HT1080 (cell line): ENCODE results near the gene MYOCOS. TPM values are rescaled to one million over a fixed set of nuclear protein-coding genes. Genes with fewer than 3 reads are reported as not detected.

Experiments used
- DNase-seq: peaks from one replicate; pipeline ENCODE4 v3.0.0-alpha.2; 2015; ENCODE audit warnings: low read depth
- total RNA-seq: library from RNA; depleted of rRNA; stranded (reverse); fragments of >200 nt; shearing (Covaris generic); gene quantifications from 2 replicates; pipeline ENCODE4 v1.2.3, GENCODE V29; 2014

The MYOCOS gene
- total RNA-seq, 1 experiment from 2014 or later = not detected

DNA sequence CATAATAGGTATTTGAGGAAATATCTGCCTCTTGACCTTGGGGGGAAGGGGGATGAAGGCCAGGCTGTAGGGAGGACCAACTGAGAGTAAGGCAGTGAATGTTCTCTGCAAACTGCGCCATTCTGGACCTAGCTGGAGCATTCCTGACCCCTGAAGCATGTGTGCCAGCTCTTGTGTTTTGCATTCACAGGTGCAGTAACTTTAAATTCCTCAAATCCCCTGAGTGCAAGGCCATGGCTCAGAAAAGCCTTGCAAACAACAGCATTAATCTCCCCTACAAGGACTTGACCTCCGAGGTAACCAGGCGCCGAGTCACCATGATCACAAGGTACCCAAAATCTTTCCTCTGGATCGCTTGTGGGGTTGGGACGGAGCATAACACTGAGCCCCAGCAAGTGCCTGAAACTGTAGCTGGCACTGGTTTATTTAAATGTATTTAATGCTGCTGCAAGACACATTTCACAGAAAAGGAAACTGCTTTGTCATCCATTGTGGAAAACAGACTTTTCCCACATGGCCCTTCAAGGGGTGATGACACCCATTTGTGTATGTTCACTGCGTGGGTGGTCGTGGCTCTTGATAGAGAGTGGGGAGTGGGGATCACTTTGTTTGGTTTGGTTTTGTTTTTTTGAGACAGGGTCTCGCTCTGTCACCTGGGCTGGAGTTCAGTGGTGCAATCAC, 1.7 kb downstream of the MYOCOS start:
- no peak for DNase-seq

DNA sequence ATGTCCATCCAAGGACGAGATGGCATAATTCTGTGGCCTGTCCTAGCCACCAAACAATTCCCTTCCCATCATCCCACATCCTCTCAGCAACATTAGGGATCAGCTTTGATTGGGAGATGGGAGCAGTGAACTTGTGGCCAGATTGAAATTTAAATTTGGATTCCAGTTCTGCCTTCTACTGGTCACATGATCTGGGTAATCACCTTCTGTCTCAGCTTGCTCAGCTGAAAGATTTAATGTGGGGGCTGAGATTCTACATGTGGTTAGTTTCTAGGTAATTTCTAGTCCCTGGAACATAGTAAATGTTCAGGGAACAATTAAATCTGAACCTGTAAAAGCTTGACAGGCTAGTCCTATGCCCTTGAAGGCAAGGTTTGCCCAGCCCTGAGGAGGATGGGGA, 3.2 kb downstream of the MYOCOS start:
- DNase-seq = no peak

GRCh38 chr1:171627020-171627419, 5.0 kb downstream of the MYOCOS start:
- DNase-seq = no peak

- no peak for DNase-seq
Observed at GRCh38 chr1:171628225-171628624, 6.2 kb downstream of the MYOCOS start.

- no peak for DNase-seq
Observed at GRCh38 chr1:171635661-171636060, 13.6 kb downstream of the MYOCOS start.

GRCh38 chr1:171636141-171636540, 14.1 kb downstream of the MYOCOS start:
- no peak for DNase-seq

- DNase-seq = no peak
Observed at GRCh38 chr1:171637928-171638576, 16.0 kb downstream of the MYOCOS start.

GRCh38 chr1:171640225-171640624, 18.2 kb downstream of the MYOCOS start:
- DNase-seq = no peak

- DNase-seq = no peak
Observed at GRCh38 chr1:171641076-171641864, 19.2 kb downstream of the MYOCOS start.

GRCh38 chr1:171642197-171642596, 20.2 kb downstream of the MYOCOS start:
- DNase-seq = no peak

DNA sequence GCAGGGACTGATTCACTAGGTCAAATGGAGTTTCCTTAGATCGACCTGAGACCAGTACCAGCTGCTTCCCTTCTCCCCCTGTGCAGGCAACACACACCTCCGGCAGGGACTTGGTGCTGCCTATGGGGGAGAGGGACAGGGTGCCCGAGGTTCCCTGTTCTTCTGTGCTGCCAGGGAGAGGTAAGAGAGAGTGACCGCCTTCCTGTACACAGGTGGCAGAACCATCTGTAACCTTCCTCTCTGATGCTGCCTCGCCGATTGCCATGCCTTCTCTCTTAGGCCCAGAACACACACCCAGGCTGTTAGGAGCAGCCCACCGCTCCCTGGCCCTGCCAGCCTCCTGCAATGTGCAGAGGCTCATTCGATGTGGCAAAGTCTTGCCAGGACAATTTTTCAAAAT, 21.1 kb downstream of the MYOCOS start:
- DNase-seq = no peak

DNA sequence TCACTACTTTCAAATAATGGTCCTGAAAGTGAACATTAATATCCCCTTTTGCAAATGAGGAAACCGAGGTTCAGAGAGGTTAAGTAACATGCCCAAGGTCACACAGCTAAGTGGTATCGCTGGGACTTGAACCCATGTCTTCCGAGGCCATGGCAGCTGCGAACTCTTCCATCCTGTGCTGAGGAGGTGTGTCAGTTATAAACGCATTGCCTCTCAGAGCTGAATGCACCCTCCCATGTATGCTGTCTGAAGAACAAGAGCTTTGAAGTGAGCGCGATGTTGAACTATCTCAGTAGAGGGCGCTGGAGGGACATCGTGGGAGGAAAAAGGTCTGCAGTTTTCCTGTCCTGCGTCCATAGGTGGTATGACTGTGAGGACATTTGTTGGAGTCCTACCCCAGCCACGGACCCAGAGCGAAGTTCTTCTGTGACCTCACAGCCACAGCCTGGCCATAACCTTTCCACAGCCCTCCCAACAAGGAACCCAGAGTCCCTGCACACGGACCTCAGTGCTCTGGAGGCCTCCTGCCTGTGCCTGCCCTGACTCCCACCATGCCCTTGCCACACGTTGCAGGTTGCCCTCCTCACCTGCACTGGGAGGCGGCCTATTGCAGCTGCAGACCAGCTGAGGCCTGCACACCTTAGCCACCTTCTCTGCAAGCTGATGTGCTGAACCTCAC, 22.9 kb downstream of the MYOCOS start:
- DNase-seq = peak; percentile 88

DNA sequence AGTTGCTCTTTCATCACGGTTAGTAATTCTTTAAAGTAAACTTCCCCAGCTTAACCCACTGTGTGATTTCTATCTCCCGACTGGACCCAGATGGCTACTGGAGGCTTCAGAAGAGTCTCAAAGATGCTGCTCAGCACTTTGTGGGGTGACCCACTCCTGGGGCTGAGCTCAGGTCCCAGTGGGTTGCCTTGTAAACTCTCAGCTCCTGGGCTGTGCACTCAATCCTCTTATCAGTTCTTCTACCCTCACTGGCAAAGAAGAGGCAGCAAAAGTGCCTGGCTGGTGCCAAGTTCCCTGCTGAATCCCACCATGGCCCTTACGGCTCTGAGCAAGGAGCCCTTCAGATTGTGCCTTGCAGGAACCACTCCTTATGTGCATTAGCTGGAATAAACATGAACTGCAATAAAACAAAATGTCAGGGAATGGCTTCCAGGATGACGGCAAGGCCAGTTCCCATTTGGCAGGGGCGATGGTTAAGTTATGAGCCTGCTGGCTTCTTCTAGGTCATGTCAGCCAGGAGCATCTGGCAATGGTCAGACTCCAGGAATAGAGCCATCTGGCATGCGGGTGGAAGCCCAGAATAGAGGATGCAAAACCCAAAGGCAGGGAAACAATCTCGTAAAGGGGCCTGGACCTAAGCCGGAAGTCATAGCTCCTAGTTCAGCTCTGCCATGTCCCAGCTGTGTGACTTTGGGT, 23.7 kb downstream of the MYOCOS start:
- no peak for DNase-seq

GRCh38 chr1:171646249-171646560, 24.2 kb downstream of the MYOCOS start:
- DNase-seq = no peak

DNA sequence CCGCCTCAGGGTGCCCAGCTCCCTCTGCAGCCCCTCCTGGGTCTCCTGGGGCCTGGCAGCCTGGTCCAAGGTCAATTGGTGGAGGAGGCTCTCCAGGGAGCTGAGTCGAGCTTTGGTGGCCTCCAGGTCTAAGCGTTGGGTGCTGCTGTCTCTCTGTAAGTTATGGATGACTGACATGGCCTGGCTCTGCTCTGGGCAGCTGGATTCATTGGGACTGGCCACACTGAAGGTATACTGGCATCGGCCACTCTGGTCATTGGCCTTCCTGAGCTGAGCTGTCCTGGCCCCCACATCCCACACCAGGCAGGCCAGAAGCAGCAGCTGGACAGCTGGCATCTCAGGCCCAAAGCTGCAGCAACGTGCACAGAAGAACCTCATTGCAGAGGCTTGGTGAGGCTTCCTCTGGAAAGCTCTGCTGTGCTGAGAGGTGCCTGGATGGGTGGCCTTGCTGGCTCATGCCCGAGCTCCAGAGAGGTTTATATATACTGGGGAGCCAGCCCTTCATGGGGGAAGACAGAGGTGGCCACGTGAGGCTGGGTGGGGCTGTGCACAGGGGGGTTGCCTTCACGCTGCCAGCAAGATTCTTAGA, 30.3 kb downstream of the MYOCOS start, which contains the start of gene MYOC:
Gene MYOC, minus strand, starts transcription at position 455 of the 589 bp plus-strand sequence. Its CDS starts 77 bp downstream, at position 378.
- no peak for DNase-seq

- DNase-seq = no peak
Observed at GRCh38 chr1:171653796-171654195, 31.8 kb downstream of the MYOCOS start.

DNA sequence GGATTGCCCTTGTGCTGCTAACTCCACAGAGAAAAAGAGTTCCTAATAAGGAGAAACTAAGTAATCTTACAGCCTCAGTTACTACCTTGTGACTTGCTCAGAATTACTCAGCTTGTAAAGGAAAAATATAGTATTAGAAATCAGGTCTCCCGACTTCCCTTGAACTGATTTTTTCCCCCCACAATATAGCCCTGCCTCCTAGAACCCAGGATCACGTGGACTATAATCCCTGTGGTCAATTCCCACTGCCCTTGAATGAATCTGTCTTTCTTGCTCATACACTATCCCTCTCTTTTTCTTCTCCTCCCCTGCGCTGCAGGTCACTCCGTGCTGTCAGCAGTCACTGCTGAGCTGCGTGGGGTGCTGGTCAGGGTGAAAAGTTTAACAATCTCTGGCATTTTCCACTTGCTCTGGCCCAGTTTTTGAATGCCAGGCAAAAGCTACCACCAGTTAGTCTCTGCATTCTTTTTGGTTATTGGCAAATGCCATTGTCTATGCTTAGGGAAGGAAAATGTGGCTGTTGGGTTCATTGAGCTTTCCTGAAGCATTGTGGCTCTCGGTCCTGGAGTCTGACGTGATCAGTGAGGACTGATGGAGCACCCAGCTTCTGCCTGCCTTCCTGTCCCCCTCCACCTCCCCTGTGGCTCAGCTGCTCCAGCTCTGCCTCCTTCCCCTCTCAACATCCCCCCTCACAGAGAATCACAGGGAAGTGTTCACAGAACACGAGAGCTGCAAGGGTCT, 32.3 kb downstream of the MYOCOS start:
- DNase-seq = no peak

DNA sequence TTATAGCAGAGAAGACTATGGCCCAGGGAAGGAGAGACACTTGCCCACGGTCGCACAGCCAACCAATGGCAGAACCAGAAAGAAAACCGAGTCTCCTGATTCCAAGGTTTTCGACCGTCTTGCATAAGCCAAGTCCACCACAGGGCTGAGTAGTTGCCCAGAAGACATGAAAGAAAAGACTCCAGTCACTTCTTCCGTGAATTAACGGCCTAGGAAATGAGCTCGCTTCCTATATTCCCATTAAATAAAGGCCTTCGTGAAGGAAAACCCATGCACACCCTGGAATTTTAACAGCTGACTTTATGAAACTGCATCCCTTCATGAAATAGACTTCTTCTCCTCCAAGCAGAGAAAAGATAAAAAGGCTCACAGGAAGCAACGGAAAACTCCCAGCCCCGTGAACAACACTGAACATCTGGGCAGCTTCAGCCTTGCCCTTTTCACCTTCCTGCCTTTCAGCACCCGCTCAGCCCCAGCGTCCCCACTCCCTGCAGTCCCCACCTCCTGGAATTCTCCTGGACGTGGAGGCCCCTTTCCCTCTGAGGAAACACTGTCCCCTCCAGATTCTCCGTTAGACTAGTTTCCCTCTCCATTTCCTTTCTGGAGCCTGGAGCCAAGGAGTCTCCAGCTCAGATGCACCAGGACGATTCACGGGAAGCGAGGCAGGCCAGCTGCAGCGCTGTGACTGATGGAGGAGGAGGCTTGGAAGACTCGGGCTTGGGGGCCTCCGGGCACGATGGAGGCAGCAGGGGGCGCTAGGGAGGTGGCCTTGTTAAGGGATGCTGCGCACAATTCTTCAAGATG, 33.1 kb downstream of the MYOCOS start:
- peak; percentile 73 for DNase-seq

- DNase-seq = no peak
Observed at GRCh38 chr1:171655746-171656116, 33.7 kb downstream of the MYOCOS start.
